Skin epidermis (tissue), 12 donors: ENCODE results near the gene HSD17B14.
"Not testable (repeated sequence)": the region's sequence is repeated elsewhere in the genome, so short reads cannot be mapped to it uniquely, and the experiment has no call there.

Experiments
- H3K27ac ChIP-seq, 21 experiments: fragments of 200-600 bp; sonication (generic) in 11 of 21; one replicate each; pipeline ENCODE4 v1.5.0; 2020; ENCODE audit warnings: mild to moderate bottlenecking in 3 of 21, inconsistent platforms in 2 of 21, moderate library complexity in 2 of 21
- H3K4me3 ChIP-seq, 7 experiments: fragments of 200-600 bp; sonication (generic) in 2 of 7; one replicate each; pipeline ENCODE4 v1.5.0; 2020; ENCODE audit warnings: inconsistent platforms in 2 of 7, mild to moderate bottlenecking in 2 of 7, moderate library complexity in 1 of 7

Gene HSD17B14

DNA sequence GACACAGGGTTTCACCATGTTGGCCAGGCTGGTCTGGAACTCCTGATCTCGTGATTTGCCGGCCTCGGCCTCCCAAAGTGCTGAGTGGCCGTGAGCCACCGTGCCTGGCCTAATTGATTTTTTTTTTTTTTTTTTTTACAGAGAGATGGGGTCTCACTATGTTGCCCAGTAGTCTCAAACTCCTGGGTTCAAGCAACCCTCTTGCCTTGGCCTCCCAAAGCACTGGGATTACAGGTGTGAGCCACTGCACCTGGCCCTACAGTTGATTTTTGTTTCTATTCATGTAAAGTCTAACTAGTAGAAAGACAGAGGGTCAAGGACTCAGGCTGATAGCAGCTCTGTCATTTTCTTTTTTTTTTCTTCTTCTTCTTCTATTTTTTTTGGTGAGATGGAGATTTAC lies 59.2 kb downstream of the HSD17B14 start:
- no peak overlapping the region for H3K4me3 ChIP-seq
- no peak overlapping the region for H3K27ac ChIP-seq

DNA sequence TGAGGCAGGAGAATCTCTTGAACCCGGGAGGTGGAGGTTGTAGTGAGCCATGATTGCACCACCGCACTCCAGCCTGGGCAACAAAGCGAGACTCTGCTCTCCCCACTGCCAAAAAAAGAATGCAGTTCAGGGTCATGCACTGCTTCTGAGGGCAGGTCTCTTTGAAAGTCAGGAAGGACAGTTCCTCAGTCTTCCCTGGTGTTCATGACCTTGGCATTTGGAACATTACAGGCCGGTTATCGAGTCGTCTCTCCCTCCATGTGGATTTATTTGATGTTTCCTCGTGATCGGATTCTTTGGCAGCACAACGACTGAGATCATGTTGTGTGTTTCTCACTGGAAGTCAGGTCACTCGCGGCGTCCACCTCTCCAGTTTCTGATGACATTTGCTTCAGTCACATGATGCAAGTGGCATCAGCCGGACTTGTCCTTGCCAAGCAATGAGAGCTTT lies 63.8 kb downstream of the HSD17B14 start:
- Histone ChIP-seq H3K4me3 (no peak overlapping the region), H3K27ac (no peak overlapping the region)

- Histone ChIP-seq H3K4me3 (no peak overlapping the region), H3K27ac (peak overlapping the region in 13 of 21 experiments; percentile 11 to 70 (median 42))
Observed at GRCh38 chr19:48770734-48771472, 65.4 kb downstream of the HSD17B14 start.

DNA sequence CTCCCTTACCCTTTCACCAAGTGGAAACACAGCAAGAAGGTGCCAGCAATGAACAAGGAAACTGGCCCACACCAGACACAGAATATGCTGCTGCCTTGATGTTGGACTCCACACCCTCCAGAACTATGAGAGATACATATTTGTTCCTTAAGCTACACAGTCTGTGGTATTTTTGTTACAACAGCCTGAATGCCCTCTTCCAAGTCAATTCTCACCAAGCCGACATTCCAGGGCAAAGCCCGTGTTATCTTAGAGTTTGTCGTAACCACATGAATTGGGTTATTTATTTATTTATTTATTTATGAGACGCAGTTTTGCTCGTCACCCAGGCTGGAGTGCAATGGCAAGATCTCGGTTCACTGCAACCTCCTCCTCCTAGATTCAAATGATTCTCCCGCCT lies 66.0 kb downstream of the HSD17B14 start:
- H3K27ac ChIP-seq, result peak overlapping the region in 10 of 21 experiments; percentile 11 to 70 (median 41)
- H3K4me3 ChIP-seq, result no peak overlapping the region

DNA sequence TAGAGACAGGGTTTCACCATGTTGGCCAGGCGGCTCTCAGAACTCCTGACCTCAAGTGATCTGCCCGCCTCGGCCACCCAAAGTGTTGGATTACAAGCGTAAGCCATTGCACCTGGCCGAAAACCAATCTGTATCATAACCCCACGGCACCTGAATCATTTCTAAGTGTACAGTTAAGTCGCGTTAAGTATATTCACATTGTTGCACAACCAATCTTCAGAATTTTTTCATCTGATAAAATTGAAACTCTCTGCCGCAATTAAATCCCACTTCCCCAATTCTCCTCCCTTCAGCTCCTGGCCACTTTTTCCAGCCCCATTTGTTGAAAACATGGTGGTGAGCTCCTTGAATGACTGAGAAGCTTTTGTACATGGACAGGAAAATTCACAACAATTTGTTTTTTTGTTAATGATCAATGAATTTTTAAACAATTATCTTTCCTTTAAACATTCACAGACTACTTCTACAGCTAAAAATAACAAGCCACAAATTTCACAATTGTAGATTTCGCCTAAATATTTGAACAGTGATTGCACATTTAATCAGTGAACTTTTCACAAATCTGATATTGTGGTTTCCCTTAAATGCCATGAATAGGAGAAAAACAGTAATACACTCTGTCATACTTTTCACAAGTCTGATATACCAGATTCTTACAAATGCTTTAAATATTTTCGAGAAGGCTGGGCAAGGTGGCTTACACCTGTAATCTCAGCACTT lies 67.1 kb downstream of the HSD17B14 start:
- Histone ChIP-seq H3K4me3 (no peak overlapping the region), H3K27ac (peak overlapping the region in 1 of 21 experiments; percentile 40)

DNA sequence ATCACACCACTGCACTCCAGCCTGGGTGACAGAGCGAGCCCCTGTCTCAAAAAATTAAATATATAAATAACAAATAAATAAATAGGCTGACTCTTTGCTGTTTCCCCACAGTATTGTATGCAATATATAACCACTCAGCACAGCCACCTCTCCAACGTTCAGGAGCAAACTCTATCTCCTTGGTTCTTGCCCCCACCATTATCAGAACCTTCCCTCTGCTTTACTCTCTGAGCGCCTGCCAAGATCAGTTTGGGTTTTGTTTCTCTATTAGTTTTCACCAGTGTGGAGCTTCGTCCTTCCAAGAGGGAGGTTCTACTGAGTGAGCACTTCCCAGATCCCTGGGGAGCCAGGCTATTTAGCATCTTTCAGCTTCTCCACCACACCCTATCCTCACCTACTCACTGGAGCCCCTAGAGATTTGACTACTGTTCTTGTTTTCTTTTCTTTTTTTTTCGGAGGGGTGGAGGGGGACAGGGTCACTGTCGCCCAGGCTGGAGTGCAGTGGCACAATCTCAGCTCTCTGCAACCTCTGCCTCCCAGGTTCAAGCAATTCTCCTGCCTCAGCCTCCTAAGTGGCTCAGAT lies 68.0 kb downstream of the HSD17B14 start:
- H3K27ac ChIP-seq, H3K4me3 ChIP-seq: not testable (repeated sequence)

DNA sequence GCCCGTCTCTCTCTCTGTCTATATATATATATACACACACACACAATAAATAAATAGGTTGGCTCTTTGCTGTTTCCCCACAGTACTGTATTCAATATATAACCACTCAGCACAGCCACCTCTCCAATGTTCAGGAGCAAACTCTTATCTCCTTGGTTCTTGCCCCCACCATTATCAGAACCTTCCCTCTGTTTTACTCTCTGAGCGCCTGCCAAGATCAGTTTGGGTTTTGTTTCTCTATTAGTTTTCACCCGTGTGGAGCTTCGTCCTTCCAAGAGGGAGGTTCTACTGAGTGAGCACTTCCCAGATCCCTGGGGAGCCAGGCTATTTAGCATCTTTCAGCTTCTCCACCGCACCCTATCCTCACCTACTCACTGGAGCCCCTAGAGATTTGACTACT lies 70.5 kb downstream of the HSD17B14 start:
- H3K4me3 ChIP-seq, H3K27ac ChIP-seq: not testable (repeated sequence)
